Activated T-cell treated with anti-CD3 and anti-CD28 coated beads, Interleukin-2, amount 50 U/mL, for 24 hours (primary cell): ENCODE results near the gene TFIP11.
"Not testable (repeated sequence)": the region's sequence is repeated elsewhere in the genome, so short reads cannot be mapped to it uniquely, and the experiment has no call there.

Experiments used
- DNase-seq: peaks from one replicate; pipeline ENCODE4 v3.0.0-alpha.2; 2020
- H3K27ac Mint-ChIP-seq: 2 replicates; pipeline ENCODE4 v1.8.0; 2020; ENCODE audit warnings: mild to moderate bottlenecking, mixed read lengths
- H3K27me3 Mint-ChIP-seq: 2 replicates; pipeline ENCODE4 v1.8.0; 2020; ENCODE audit warnings: mixed read lengths
- H3K36me3 Mint-ChIP-seq: 2 replicates; pipeline ENCODE4 v1.8.0; 2020; ENCODE audit warnings: low read depth, mixed read lengths
- H3K4me1 Mint-ChIP-seq: 2 replicates; pipeline ENCODE4 v1.8.0; 2020; ENCODE audit warnings: low read depth, mixed read lengths
- H3K4me3 Mint-ChIP-seq: 2 replicates; pipeline ENCODE4 v1.8.0; 2020; ENCODE audit warnings: mild to moderate bottlenecking, moderate library complexity, mixed read lengths
- H3K9me3 Mint-ChIP-seq: 2 replicates; pipeline ENCODE4 v1.8.0; 2020; ENCODE audit warnings: mixed read lengths

Gene TFIP11

GRCh38 chr22:26528518-26528917 is 16.2 kb upstream of the TFIP11 start:
- H3K36me3 Mint-ChIP-seq = peaks cover 90% of the 10 kb centered on the region
- H3K27ac Mint-ChIP-seq, H3K9me3 Mint-ChIP-seq, H3K27me3 Mint-ChIP-seq, H3K4me3 Mint-ChIP-seq, DNase-seq: not testable (repeated sequence)
- peaks cover 11% of the 10 kb centered on the region for H3K4me1 Mint-ChIP-seq

DNA sequence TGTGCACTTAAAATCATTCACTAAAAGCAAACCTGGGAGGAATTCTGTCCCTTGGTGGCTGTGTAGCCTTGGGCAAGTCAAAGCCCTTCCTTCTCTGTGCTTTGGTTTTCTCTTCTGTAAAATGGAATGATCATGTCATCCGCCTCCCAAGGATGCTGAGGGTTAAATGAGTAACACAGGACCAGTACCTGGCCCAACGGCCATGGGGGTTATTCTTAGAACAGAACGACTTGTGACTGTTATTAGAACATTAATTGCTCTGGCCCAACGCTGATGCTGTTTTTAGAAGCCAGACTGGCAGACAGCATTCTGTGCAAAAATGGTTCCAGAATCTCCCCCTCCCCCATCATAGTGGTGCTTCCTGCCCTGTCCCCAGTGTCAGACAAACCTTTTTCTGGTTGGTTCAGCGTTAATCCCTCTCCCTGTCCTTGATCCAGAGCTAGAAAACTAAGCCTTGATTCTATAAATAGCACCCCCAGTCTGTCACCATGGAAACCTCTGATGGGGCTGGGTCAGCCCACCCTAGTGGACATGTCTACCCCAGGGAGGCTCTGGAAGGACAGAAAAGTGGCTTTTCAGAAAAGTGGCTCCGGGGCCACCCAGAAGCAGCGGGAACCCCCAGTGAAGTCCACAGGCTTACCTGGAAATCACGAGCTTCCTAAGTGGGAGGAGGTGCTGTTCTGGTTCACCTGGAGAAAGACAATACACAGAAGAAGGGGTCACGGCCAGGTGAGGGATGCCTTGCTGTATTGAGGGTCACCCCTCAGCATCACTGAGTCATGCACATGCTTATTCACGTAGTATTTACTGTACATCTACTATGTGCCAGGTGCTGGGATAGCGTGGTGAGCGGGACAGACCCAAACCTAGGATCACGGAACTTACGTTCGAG is 15.5 kb upstream of the TFIP11 start:
- Mint-ChIP-seq H3K36me3 (peaks cover 86% of the 10 kb centered on the region), H3K27ac (peak overlapping the region; percentile 31), H3K4me1 (peaks cover 6% of the 10 kb centered on the region)

DNA sequence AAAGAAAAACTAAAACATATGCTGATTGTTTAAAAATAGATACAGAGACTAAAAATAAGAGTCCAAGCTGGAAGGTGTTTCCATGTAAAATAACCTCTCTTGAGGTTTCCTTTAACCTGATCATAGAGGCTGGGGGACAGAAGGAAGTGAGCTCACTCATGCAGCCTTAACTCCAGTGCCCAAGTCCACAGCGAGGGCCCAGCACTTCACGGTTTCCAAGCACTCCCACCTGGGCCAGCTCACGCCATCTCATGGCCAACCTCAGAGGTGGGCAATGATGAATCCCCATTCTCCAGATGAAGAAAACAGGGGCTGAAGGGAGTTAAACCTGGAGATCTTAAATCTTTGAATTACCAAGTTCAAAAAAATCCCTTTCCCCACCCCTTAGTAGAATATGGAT is 14.9 kb upstream of the TFIP11 start:
- Mint-ChIP-seq H3K4me3 (no peak overlapping the region), H3K9me3 (no peaks in the 10 kb centered on the region), H3K27me3 (no peaks in the 10 kb centered on the region), H3K27ac (peak overlapping the region; percentile 40), H3K4me1 (no peaks in the 10 kb centered on the region), H3K36me3 (peaks cover 82% of the 10 kb centered on the region)
- no peak for DNase-seq

More for the DNA sequence above, 15.5 kb upstream of the TFIP11 start:
- DNase-seq = no peak
- no peaks in the 10 kb centered on the region for H3K9me3 Mint-ChIP-seq
- no peaks in the 10 kb centered on the region for H3K27me3 Mint-ChIP-seq
- H3K4me3 Mint-ChIP-seq = no peak overlapping the region

GRCh38 chr22:26525946-26526564 is 13.8 kb upstream of the TFIP11 start:
- H3K4me1 Mint-ChIP-seq = no peaks in the 10 kb centered on the region
- no peaks in the 10 kb centered on the region for H3K9me3 Mint-ChIP-seq
- DNase-seq = no peak
- peaks cover 71% of the 10 kb centered on the region for H3K36me3 Mint-ChIP-seq
- no peak overlapping the region for H3K4me3 Mint-ChIP-seq
- no peaks in the 10 kb centered on the region for H3K27me3 Mint-ChIP-seq
- no peak overlapping the region for H3K27ac Mint-ChIP-seq

DNA sequence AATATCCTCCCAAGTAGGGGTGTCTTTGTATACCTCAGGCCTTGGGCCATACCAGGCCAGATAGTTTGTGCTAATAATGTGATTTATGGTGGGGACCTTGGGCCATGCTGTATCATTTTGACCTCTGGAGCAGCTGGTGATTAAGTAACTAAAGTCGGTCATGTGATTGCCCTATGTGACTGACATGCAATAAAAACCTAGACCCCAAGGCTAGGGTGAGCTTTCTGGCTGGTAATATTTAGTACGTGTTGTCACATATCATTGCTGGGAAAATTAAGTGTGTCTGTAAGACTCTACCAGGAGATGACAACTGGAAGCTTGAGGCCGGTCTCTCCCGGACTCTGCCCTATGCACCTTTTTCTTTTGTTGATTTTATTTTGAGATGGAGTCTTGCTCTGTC is 12.6 kb upstream of the TFIP11 start:
- no peak for DNase-seq
- Mint-ChIP-seq H3K27ac (peak overlapping the region; percentile 44), H3K36me3 (peaks cover 62% of the 10 kb centered on the region)

GRCh38 chr22:26522592-26522991 is 10.3 kb upstream of the TFIP11 start:
- Mint-ChIP-seq H3K36me3 (peaks cover 42% of the 10 kb centered on the region), H3K27ac (no peak overlapping the region), H3K9me3 (no peaks in the 10 kb centered on the region), H3K27me3 (no peaks in the 10 kb centered on the region), H3K4me1 (no peaks in the 10 kb centered on the region), H3K4me3 (no peak overlapping the region)
- no peak for DNase-seq

More for the DNA sequence above, 12.6 kb upstream of the TFIP11 start:
- Mint-ChIP-seq H3K9me3 (no peaks in the 10 kb centered on the region), H3K4me1 (no peaks in the 10 kb centered on the region), H3K27me3 (no peaks in the 10 kb centered on the region), H3K4me3 (no peak overlapping the region)

DNA sequence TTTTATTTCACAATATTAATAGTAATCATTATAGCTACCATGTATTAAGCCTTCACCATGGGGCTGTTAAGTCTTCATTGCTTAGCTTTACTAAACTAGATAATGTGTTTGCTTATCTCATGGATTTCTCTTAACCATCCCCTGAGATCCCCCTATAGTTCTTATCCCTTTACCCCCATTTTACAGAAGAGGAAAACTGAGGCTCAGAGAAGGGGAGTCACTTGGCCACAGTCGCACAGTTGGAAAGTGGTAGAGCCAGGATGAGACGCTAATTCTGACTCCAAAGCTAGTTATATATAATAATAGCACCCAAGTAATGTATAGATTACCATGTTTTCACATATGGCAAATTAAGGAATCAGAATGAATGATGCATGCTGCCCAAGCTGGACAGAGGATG is 9.7 kb upstream of the TFIP11 start:
- no peak overlapping the region for H3K4me3 Mint-ChIP-seq
- H3K27ac Mint-ChIP-seq = no peak overlapping the region
- H3K4me1 Mint-ChIP-seq = no peaks in the 10 kb centered on the region
- H3K36me3 Mint-ChIP-seq = peaks cover 36% of the 10 kb centered on the region
- no peaks in the 10 kb centered on the region for H3K27me3 Mint-ChIP-seq
- H3K9me3 Mint-ChIP-seq = no peaks in the 10 kb centered on the region
- DNase-seq = no peak

GRCh38 chr22:26517429-26517828 is 5.2 kb upstream of the TFIP11 start:
- Mint-ChIP-seq H3K27me3 (no peaks in the 10 kb centered on the region), H3K4me3 (no peak overlapping the region), H3K9me3 (no peaks in the 10 kb centered on the region), H3K27ac (no peak overlapping the region), H3K36me3 (peaks cover 4% of the 10 kb centered on the region), H3K4me1 (peaks cover 14% of the 10 kb centered on the region)
- no peak for DNase-seq

GRCh38 chr22:26516503-26516902 is 4.2 kb upstream of the TFIP11 start:
- Mint-ChIP-seq H3K27me3 (no peaks in the 10 kb centered on the region), H3K36me3 (peaks cover 13% of the 10 kb centered on the region), H3K4me3 (no peak overlapping the region), H3K4me1 (peaks cover 17% of the 10 kb centered on the region), H3K27ac (no peak overlapping the region), H3K9me3 (no peaks in the 10 kb centered on the region)
- no peak for DNase-seq

DNA sequence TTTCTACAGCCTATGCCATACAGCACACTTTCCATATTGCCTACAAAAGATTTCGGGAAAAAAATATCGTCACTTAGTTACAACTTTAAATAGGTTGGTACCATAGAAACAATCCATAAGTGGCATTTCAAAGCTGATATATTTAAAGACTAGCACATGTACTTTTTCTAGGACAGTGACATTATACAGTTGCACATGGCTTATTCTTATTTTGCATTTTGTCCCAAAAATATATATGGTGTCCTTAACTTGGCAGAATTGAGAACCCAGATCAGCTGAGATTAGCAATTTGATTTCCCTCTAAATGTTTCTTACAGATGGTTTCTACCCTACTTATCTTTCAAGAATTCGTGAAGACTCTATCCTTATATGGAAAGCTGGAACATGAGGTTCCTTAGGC is 3.7 kb upstream of the TFIP11 start:
- no peak overlapping the region for H3K27ac Mint-ChIP-seq
- peaks cover 23% of the 10 kb centered on the region for H3K4me1 Mint-ChIP-seq
- no peak for DNase-seq
- H3K9me3 Mint-ChIP-seq = no peaks in the 10 kb centered on the region
- H3K36me3 Mint-ChIP-seq = peaks cover 18% of the 10 kb centered on the region
- H3K27me3 Mint-ChIP-seq = no peaks in the 10 kb centered on the region
- H3K4me3 Mint-ChIP-seq = no peak overlapping the region

- Mint-ChIP-seq H3K27ac (no peak overlapping the region), H3K27me3 (no peaks in the 10 kb centered on the region), H3K4me3 (peak overlapping the region; percentile 100), H3K4me1 (peaks cover 32% of the 10 kb centered on the region), H3K36me3 (peaks cover 30% of the 10 kb centered on the region), H3K9me3 (no peaks in the 10 kb centered on the region)
- no peak for DNase-seq
Observed at GRCh38 chr22:26514419-26515161, 2.3 kb upstream of the TFIP11 start.

GRCh38 chr22:26513838-26514237 is 1.6 kb upstream of the TFIP11 start:
- Mint-ChIP-seq H3K27ac (peak overlapping the region; percentile 98), H3K4me3 (peak overlapping the region; percentile 100), H3K27me3 (no peaks in the 10 kb centered on the region), H3K9me3 (no peaks in the 10 kb centered on the region), H3K4me1 (peaks cover 35% of the 10 kb centered on the region), H3K36me3 (peaks cover 38% of the 10 kb centered on the region)
- DNase-seq = no peak

DNA sequence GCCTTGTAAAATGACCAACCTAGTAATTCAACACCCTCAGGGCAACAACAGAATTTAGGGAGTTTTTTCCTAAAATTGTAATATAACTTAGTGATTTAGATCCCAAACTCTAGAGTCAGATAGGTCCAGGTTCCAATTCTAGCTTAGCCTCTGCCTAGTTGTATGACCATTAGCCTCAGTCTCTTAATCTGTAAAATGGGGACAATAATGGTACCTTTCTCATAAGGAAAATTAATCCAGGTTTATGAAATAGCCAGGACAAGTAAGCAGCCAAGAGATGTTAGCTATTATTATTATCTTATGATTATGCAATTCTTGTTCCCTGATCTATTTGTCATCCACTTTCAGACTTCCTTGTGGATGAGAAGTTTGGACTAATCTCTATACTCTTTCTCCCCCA is 4.1 kb downstream of the TFIP11 start:
- Mint-ChIP-seq H3K27ac (no peak overlapping the region), H3K36me3 (peaks cover 89% of the 10 kb centered on the region), H3K4me3 (no peak overlapping the region), H3K4me1 (peaks cover 39% of the 10 kb centered on the region), H3K27me3 (no peaks in the 10 kb centered on the region), H3K9me3 (no peaks in the 10 kb centered on the region)
- DNase-seq = no peak

DNA sequence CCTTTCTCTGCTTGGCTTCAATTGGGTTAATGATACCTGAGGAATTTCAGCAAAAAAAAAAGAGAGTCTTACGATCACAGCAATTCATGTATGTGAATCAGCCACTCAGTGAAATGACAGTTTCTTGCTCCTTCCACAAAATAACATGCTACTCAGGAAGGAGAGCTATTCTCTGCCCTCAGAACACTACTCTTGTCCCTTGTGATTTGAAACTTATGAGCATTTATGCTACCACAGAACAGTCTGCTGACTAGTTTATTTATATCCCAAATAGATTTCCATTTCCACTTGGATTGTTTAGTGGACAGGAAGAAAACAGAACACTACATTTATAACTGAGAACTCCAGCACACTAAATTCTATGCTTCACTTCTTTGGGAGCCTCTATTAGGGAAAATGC is 8.5 kb downstream of the TFIP11 start:
- Mint-ChIP-seq H3K27ac (peak overlapping the region; percentile 91), H3K27me3 (no peaks in the 10 kb centered on the region), H3K4me1 (peaks cover 26% of the 10 kb centered on the region), H3K9me3 (no peaks in the 10 kb centered on the region), H3K4me3 (no peak overlapping the region), H3K36me3 (peaks cover 92% of the 10 kb centered on the region)
- no peak for DNase-seq
